AG04449 (cell line): ENCODE data around the gene USF2.

ENCODE experiments used
- CTCF ChIA-PET: fragments of 350-600 bp; formaldehyde crosslinking; extraction: SDS; loops from one replicate; lab custom pipeline; 2021; ENCODE audit warnings: antibody characterized with exemption; lab: Yijun Ruan, JAX
- POLR2A ChIA-PET: fragments of 400-600, 350-600 bp; formaldehyde crosslinking; extraction: SDS; loops from one replicate; lab custom pipeline; 2020; ENCODE audit warnings: antibody characterized with exemption, inconsistent platforms; lab: Yijun Ruan, JAX
- DNase-seq: peaks from one replicate; pipeline ENCODE4 v3.0.0-alpha.2; 2010; ENCODE audit warnings: low read depth, low spot score
- H3K4me3 ChIP-seq: 2 replicates; pipeline ENCODE4 v1.5.1; 2011; ENCODE audit warnings: low read depth, mild to moderate bottlenecking, control low read depth, low read length
- CTCF ChIP-seq: IDR thresholded peaks from one replicate; pipeline ENCODE4 v1.5.1; 2011; ENCODE audit warnings: mild to moderate bottlenecking, moderate library complexity, low read length, control low read depth, inconsistent platforms; ENCODE audit not compliant: insufficient read depth; ENCODE audit errors: missing control alignments

The USF2 gene

GRCh38 chr19:35223084-35223790 is 45.5 kb upstream of the USF2 start:
- CTCF ChIA-PET, result no interaction called here

GRCh38 chr19:35223862-35224505 is 44.8 kb upstream of the USF2 start:
- no peak for TF ChIP-seq CTCF
- POLR2A ChIA-PET, result no interaction called here
- DNase-seq, result no peak
- H3K4me3 ChIP-seq, result no peak overlapping the region
- CTCF ChIA-PET, result no interaction called here

More at GRCh38 chr19:35223084-35223790, 45.5 kb upstream of the USF2 start:
- no peak for TF ChIP-seq CTCF
- POLR2A ChIA-PET, result no interaction called here
- DNase-seq, result no peak
- no peak overlapping the region for H3K4me3 ChIP-seq

GRCh38 chr19:35224681-35225571 is 43.8 kb upstream of the USF2 start:
- ChIA-PET CTCF (no interaction called here), POLR2A (no interaction called here)
- TF ChIP-seq CTCF, result no peak
- no peak overlapping the region for H3K4me3 ChIP-seq
- DNase-seq, result no peak

GRCh38 chr19:35225951-35226350 is 42.8 kb upstream of the USF2 start:
- ChIA-PET POLR2A (no interaction called here), CTCF (no interaction called here)
- no peak for TF ChIP-seq CTCF
- no peak for DNase-seq
- no peak overlapping the region for H3K4me3 ChIP-seq

- TF ChIP-seq CTCF, result no peak
- H3K4me3 ChIP-seq, result no peak overlapping the region
- no peak for DNase-seq
- ChIA-PET POLR2A (no interaction called here), CTCF (no interaction called here)
Measured at GRCh38 chr19:35226748-35227147, 42.0 kb upstream of the USF2 start.
